Muscle layer of duodenum (tissue), 2 donors: ENCODE measurements around the gene CRYBA2.

Experiments used
- H3K27ac ChIP-seq: one replicate; pipeline ENCODE4 v1.7.0; 2013; ENCODE audit warnings: mild to moderate bottlenecking, low read length
- H3K27me3 ChIP-seq: one replicate; pipeline ENCODE4 v1.7.0; 2013; ENCODE audit warnings: low read depth, mild to moderate bottlenecking, control low read depth, low read length
- H3K36me3 ChIP-seq, 2 donors: one replicate each; pipeline ENCODE4 v1.7.0; 2013; ENCODE audit warnings: low read length in 2 of 2, control low read depth in 1 of 2, mild to moderate bottlenecking in 1 of 2; ENCODE audit not compliant: insufficient read depth in 2 of 2, control insufficient read depth in 1 of 2
- H3K4me1 ChIP-seq, 2 donors: one replicate each; pipeline ENCODE4 v1.7.0; 2013; ENCODE audit warnings: low read length in 2 of 2, mild to moderate bottlenecking in 2 of 2, control low read depth in 1 of 2, moderate library complexity in 1 of 2; ENCODE audit not compliant: insufficient read depth in 2 of 2, control insufficient read depth in 1 of 2
- H3K4me3 ChIP-seq, 2 donors: one replicate each; pipeline ENCODE4 v1.7.0; 2013; ENCODE audit warnings: low read length in 2 of 2, low read depth in 1 of 2, mild to moderate bottlenecking in 1 of 2
- H3K9me3 ChIP-seq, 2 donors: one replicate each; pipeline ENCODE4 v1.7.0; 2013; ENCODE audit warnings: low read length in 2 of 2, control low read depth in 1 of 2, mild to moderate bottlenecking in 1 of 2; ENCODE audit not compliant: control insufficient read depth in 1 of 2
- donor health status: healthy.

Gene CRYBA2

DNA sequence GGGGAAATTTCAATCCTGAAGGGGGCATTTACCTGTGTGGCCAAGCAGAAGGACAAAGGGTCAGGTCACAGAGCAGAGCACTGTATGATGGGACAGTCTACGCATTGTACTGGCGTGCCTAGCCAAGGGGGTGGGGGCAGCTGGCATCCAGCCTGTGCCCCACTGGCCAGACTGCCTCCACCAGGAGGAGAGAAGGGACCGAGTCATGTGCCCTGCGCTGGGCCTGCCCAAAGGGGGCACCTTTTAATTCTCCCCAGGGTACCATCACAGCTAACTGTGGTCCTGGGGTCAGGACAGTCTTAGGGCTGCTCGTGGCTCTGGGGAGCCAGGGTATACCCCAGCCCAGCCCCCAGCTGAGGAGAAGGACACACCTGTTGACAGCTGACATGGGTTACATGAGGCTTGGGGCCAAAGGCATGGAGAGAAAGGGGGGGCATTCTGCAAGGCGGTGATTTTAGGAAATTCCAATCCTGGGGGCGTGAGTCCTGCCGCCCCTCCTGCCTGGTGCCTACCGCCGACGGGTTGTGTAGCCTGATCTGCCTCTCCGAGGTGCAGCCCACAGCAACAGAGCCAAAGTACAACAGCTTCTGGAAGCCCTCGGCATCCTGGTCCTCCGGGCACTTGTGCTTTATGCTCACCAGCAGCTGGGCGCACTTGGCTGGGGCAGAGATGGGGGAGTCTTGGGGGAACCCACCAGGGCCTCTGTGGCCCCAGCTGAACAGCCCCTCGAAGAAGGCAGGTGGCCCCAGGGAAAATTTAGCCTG lies 37.1 kb upstream of the CRYBA2 start:
- Histone ChIP-seq H3K27me3 (no peaks in the 10 kb centered on the region), H3K36me3 (no peaks in the 10 kb centered on the region), H3K4me1 (no peaks in the 10 kb centered on the region), H3K9me3 (no peaks in the 10 kb centered on the region), H3K27ac (no peak overlapping the region), H3K4me3 (no peak overlapping the region)

DNA sequence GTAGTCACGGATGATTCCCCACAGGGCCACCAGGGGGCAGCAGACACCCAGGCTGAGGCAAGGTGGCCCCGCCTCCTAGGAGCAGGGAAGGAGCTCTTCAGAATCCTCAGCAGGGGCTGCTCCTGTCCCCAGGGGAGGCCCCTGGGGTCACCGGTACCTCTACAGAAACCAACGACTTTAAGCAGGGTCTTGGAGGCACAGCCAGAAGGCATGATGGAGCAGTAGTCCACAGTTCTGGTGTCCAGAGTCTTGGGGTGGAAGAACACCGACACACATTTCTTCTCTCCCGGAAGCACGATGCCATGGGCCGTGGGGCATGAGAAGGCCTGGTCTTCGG lies 36.6 kb upstream of the CRYBA2 start:
- Histone ChIP-seq H3K27ac (no peak overlapping the region), H3K36me3 (no peaks in the 10 kb centered on the region), H3K4me3 (no peak overlapping the region), H3K4me1 (no peaks in the 10 kb centered on the region), H3K27me3 (no peaks in the 10 kb centered on the region), H3K9me3 (no peaks in the 10 kb centered on the region)

DNA sequence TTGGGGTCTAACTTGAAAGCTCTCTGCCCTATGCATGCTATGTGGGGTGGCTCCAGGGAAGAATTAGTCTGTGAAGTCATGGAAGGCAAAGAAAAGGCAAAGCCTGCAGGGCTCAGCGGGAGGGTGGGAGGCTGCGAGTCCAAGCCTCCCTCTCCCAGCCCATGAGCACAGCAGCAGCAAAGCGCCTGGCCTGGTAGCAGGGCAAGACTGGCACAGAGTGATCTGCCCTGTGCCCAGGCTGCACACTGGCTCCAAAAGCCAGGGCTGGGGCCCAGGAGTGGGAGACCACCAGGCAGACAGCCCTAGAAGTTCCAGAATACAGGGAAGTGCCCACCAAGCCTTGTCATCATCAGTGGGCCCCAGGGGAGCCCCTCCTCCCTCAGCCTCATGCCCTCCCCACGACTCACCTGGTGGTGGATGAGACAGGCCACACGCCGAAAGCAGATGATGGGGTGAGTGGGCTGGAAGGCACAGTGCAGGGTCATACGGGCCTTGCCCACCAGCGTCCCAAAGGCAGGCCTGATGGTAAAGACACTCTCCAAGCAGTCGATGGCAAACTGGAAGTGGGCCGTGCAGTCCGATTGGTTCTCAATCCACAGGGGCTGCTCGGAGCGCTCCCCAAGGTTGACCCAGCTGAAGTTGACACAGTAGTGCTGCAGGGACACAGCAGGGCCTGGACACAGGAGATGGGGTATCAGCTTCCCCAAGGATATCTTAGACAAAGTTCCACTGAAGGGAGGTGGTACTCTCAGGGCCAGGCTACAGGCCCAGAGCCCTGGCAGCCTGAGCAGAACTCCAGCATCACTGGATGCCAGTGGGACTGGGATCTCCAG lies 36.0 kb upstream of the CRYBA2 start:
- H3K9me3 ChIP-seq = no peaks in the 10 kb centered on the region
- H3K27me3 ChIP-seq = no peaks in the 10 kb centered on the region
- no peaks in the 10 kb centered on the region for H3K4me1 ChIP-seq
- no peak overlapping the region for H3K4me3 ChIP-seq
- H3K27ac ChIP-seq = no peak overlapping the region
- no peaks in the 10 kb centered on the region for H3K36me3 ChIP-seq

- Histone ChIP-seq H3K9me3 (no peaks in the 10 kb centered on the region), H3K36me3 (no peaks in the 10 kb centered on the region), H3K4me1 (no peaks in the 10 kb centered on the region), H3K27me3 (no peaks in the 10 kb centered on the region), H3K4me3 (no peak overlapping the region), H3K27ac (no peak overlapping the region)
These were observed 34.9 kb upstream of the CRYBA2 start for GRCh38 chr2:219028141-219028540.

GRCh38 chr2:219027511-219028055 lies 34.4 kb upstream of the CRYBA2 start:
- no peaks in the 10 kb centered on the region for H3K4me1 ChIP-seq
- H3K27me3 ChIP-seq = no peaks in the 10 kb centered on the region
- no peak overlapping the region for H3K4me3 ChIP-seq
- no peaks in the 10 kb centered on the region for H3K9me3 ChIP-seq
- no peaks in the 10 kb centered on the region for H3K36me3 ChIP-seq
- H3K27ac ChIP-seq = no peak overlapping the region

GRCh38 chr2:219026946-219027345 lies 33.7 kb upstream of the CRYBA2 start:
- Histone ChIP-seq H3K4me1 (no peaks in the 10 kb centered on the region), H3K4me3 (no peak overlapping the region), H3K36me3 (no peaks in the 10 kb centered on the region), H3K27me3 (no peaks in the 10 kb centered on the region), H3K9me3 (no peaks in the 10 kb centered on the region), H3K27ac (no peak overlapping the region)

DNA sequence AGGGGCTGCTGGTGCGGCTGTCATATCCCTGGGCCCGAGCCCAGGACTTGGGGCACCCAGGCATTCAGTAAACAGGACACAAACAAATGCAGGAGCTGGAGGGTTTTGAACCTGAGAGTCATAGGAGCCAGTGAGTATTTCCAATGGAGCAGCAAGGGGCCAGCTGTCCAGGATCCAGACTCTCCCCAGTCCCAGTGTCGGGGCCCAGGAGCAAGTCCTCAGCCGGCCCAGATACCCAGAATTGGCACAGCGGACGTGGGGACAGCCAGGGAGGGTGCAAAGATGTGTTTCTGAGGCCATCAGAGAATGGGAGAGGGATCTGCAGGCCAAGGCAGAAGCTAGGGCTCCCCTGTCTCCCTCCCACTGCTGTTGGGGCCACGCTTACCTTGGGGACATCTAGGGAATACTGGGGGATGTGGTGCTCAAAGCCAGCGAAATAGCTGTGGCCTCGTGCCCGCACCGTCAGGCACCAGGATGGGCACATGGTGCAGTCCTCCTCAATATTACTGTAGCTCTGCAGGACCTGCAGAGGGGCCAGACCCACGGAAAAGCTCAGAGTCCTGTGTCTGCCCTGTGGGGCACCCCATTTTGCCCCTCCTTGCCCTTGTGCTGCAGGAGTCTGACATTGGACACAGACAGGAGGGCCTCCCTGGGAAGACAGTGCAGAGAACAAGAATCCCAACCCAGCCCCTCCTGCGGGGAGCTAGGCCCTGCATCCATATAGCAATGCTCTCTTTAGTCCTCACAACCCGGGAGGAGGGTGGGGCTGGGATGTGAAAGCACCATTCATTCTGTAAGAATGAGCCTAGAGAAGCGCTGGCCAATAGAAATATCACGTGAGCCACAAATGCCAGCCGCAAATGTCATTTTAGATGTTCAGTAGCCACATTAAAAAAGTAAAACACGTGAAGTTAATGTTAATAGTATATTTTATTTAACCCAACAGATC lies 32.7 kb upstream of the CRYBA2 start:
- Histone ChIP-seq H3K4me3 (no peak overlapping the region), H3K4me1 (no peaks in the 10 kb centered on the region), H3K9me3 (no peaks in the 10 kb centered on the region), H3K27me3 (no peaks in the 10 kb centered on the region), H3K27ac (no peak overlapping the region), H3K36me3 (no peaks in the 10 kb centered on the region)

GRCh38 chr2:219024059-219024458 lies 30.8 kb upstream of the CRYBA2 start:
- no peak overlapping the region for H3K27ac ChIP-seq

GRCh38 chr2:219023045-219023605 lies 29.9 kb upstream of the CRYBA2 start:
- H3K27me3 ChIP-seq = no peaks in the 10 kb centered on the region
- H3K4me1 ChIP-seq = no peaks in the 10 kb centered on the region
- no peak overlapping the region for H3K27ac ChIP-seq
- no peak overlapping the region for H3K4me3 ChIP-seq
- no peaks in the 10 kb centered on the region for H3K9me3 ChIP-seq
- H3K36me3 ChIP-seq = no peaks in the 10 kb centered on the region

More at GRCh38 chr2:219024059-219024458, 30.8 kb upstream of the CRYBA2 start:
- H3K4me1 ChIP-seq = no peaks in the 10 kb centered on the region
- no peaks in the 10 kb centered on the region for H3K36me3 ChIP-seq
- no peak overlapping the region for H3K4me3 ChIP-seq
- H3K27me3 ChIP-seq = no peaks in the 10 kb centered on the region
- H3K9me3 ChIP-seq = no peaks in the 10 kb centered on the region

DNA sequence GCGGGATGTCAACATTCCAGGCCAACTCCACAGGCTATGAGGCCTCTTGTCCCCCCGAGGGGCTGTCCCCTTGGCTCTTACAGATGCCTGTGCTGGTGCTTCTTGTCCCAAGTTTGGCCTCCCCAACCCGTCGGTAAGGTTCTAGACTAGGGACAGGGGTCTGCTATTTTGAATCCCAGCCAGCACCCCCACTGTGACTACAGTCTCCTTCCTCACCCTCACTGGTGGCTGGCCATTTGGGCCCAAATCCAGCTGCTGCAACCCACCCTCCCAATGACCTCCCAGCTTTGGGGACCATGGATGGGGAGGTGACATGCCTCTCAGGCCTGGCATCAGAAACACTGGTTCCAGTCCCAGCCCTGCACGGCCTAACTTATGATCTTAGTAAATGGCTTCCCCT lies 29.4 kb upstream of the CRYBA2 start:
- Histone ChIP-seq H3K27me3 (no peaks in the 10 kb centered on the region), H3K9me3 (no peaks in the 10 kb centered on the region), H3K36me3 (no peaks in the 10 kb centered on the region), H3K27ac (no peak overlapping the region), H3K4me3 (no peak overlapping the region), H3K4me1 (no peaks in the 10 kb centered on the region)
